GM12801 (cell line): Measurements from ENCODE around the gene CCDC69.

Experiments
- CTCF ChIP-seq: IDR thresholded peaks from one replicate; pipeline ENCODE4 v1.5.1; 2011; ENCODE audit warnings: control low read depth; ENCODE audit not compliant: insufficient read length; ENCODE audit errors: extremely low read depth

Gene CCDC69

GRCh38 chr5:151234476-151235238 is 10.8 kb upstream of the CCDC69 start:
- TF ChIP-seq CTCF = no peak

- no peak for TF ChIP-seq CTCF
Observed at GRCh38 chr5:151233616-151234085, 9.8 kb upstream of the CCDC69 start.

- no peak for TF ChIP-seq CTCF
Observed at GRCh38 chr5:151231359-151231758, 7.5 kb upstream of the CCDC69 start.

- no peak for TF ChIP-seq CTCF
Observed at GRCh38 chr5:151230048-151230680, 6.3 kb upstream of the CCDC69 start.

GRCh38 chr5:151228986-151229385 is 5.1 kb upstream of the CCDC69 start:
- no peak for TF ChIP-seq CTCF

GRCh38 chr5:151227918-151228447 is 4.1 kb upstream of the CCDC69 start:
- no peak for TF ChIP-seq CTCF

GRCh38 chr5:151225475-151225874 is 1.6 kb upstream of the CCDC69 start:
- no peak for TF ChIP-seq CTCF
